HepG2 (cell line): ENCODE measurements around the gene SVOPL. TPM values are rescaled to one million over a fixed set of nuclear protein-coding genes. Genes with fewer than 3 reads are reported as not detected.

Experiments
- ATAC-seq: fragments of 200-7000 bp; cut with Tn5 transposase; 3 replicates; pipeline ENCODE4 v1.9.1; 2020; ENCODE audit warnings: mild to moderate bottlenecking, moderate library complexity
- BruUV-seq: library from RNA; stranded (reverse); fragments of 400-500 nt; replicated peaks from 2 replicates; lab custom pipeline; 2021; lab: Mats Ljungman, UMichigan
- CTCF ChIA-PET: fragments of 300-600 bp; formaldehyde crosslinking; extraction: SDS; loops from one replicate; lab custom pipeline; 2021; ENCODE audit warnings: low total read pairs, inconsistent platforms, low intra/inter-chr PET ratio; lab: Yijun Ruan, JAX
- POLR2A ChIA-PET: fragments of 350-600 bp; sonication (Branson Sonifier 250); formaldehyde crosslinking; loops from one replicate; lab custom pipeline; 2020; ENCODE audit warnings: antibody characterized with exemption, inconsistent platforms; lab: Yijun Ruan, JAX
- DNase-seq: peaks from one replicate; pipeline ENCODE4 v3.0.0-alpha.2; 2015; ENCODE audit warnings: low spot score
- FAIRE-seq: peaks from 3 replicates; lab custom pipeline; 2011; peaks lifted over from hg19 to GRCh38; lab: Jason Lieb, UNC
- H2AFZ ChIP-seq: one replicate; pipeline ENCODE4 v1.6.1; 2011; ENCODE audit warnings: low read length, inconsistent platforms
- H3K27ac ChIP-seq: fragments of 300-600 bp; 3 replicates; pipeline ENCODE4 v1.8.0; 2011; ENCODE audit warnings: mixed run types, mild to moderate bottlenecking, mixed read lengths, low read length, inconsistent platforms; ENCODE audit not compliant: insufficient read depth; ENCODE audit errors: extremely low read length
- H3K27me3 ChIP-seq, 2 experiments: fragments of 200-600 bp in 1 of 2; 2 replicates in 1 of 2; 3 replicates in 1 of 2; pipeline versions ENCODE4 v1.6.0 to v1.8.0; 2011; ENCODE audit warnings: low read length in 2 of 2, mild to moderate bottlenecking in 2 of 2, moderate library complexity in 2 of 2, inconsistent platforms in 1 of 2; ENCODE audit not compliant: insufficient read depth in 2 of 2, control insufficient read depth in 1 of 2
- H3K36me3 ChIP-seq, 2 experiments: fragments of 200-600 bp in 1 of 2; replicated peaks in 1 of 2; 2 replicates in 1 of 2; 3 replicates in 1 of 2; pipeline versions ENCODE4 v1.5.1 to v1.8.0; 2011; ENCODE audit warnings: low read length in 2 of 2, inconsistent platforms in 1 of 2; ENCODE audit not compliant: insufficient read depth in 2 of 2, control insufficient read depth in 1 of 2
- H3K4me1 ChIP-seq: 2 replicates; pipeline ENCODE4 v1.5.1; 2012; ENCODE audit warnings: low read length, inconsistent platforms; ENCODE audit not compliant: insufficient read depth
- H3K4me2 ChIP-seq: 2 replicates; pipeline ENCODE4 v1.6.0; 2011; ENCODE audit warnings: low read depth, low read length, inconsistent platforms
- H3K4me3 ChIP-seq, 3 experiments: fragments of 200-600 bp in 1 of 3; sonication (generic), shearing (Covaris generic) in 1 of 3; replicated peaks in 1 of 3; 2 replicates each; pipeline ENCODE4 v1.5.1; 2011 to 2016; ENCODE audit warnings: low read length in 3 of 3, inconsistent platforms in 2 of 3, low read depth in 2 of 3, mild to moderate bottlenecking in 2 of 3, control low read depth in 1 of 3, mixed read lengths in 1 of 3; ENCODE audit not compliant: insufficient read depth in 1 of 3
- H3K79me2 ChIP-seq: one replicate; pipeline ENCODE4 v1.6.1; 2011; ENCODE audit warnings: low read length, inconsistent platforms; ENCODE audit not compliant: insufficient read depth
- H3K9ac ChIP-seq: 2 replicates; pipeline ENCODE4 v1.6.0; 2011; ENCODE audit warnings: mild to moderate bottlenecking, low read depth, low read length, inconsistent platforms; ENCODE audit not compliant: insufficient read depth
- H3K9me3 ChIP-seq: 2 replicates; pipeline ENCODE4 v1.5.1; 2012; ENCODE audit warnings: mild to moderate bottlenecking, low read length
- H4K20me1 ChIP-seq: 2 replicates; pipeline ENCODE4 v1.6.0; 2011; ENCODE audit warnings: inconsistent platforms, mild to moderate bottlenecking, low read length, moderate library complexity; ENCODE audit not compliant: insufficient read depth
- CBFB ChIP-seq: sonication (generic); formaldehyde crosslinking; IDR thresholded peaks from 2 replicates; pipeline ENCODE4 v1.4.0; 2020; ENCODE audit warnings: missing genetic modification reagents
- CEBPG ChIP-seq: IDR thresholded peaks from 2 replicates; pipeline ENCODE4 v1.6.1; 2016
- HDAC1 ChIP-seq: sonication (generic); formaldehyde crosslinking; IDR thresholded peaks from 2 replicates; pipeline ENCODE4 v1.5.1; 2020; ENCODE audit warnings: mild to moderate bottlenecking, missing genetic modification reagents
- KDM6A ChIP-seq: IDR thresholded peaks from 2 replicates; pipeline ENCODE4 v1.6.1; 2016; ENCODE audit warnings: low read depth
- KMT2A ChIP-seq: sonication (generic); formaldehyde crosslinking; IDR thresholded peaks from 2 replicates; pipeline ENCODE4 v1.4.0; 2020; ENCODE audit warnings: missing genetic modification reagents
- NR2C2 ChIP-seq: sonication (generic); formaldehyde crosslinking; IDR thresholded peaks from 2 replicates; pipeline ENCODE4 v1.4.0; 2020; ENCODE audit warnings: missing genetic modification reagents, mild to moderate bottlenecking, moderate library complexity, borderline replicate concordance
- RXRB ChIP-seq: IDR thresholded peaks from 2 replicates; pipeline ENCODE4 v1.6.1; 2016; ENCODE audit warnings: borderline replicate concordance, missing genetic modification reagents, missing compliant biosample characterization
- TGIF2 ChIP-seq: IDR thresholded peaks from 2 replicates; pipeline ENCODE4 v1.6.1; 2016; ENCODE audit warnings: control low read depth, missing compliant biosample characterization
- ZFP90 ChIP-seq: sonication (generic); formaldehyde crosslinking; IDR thresholded peaks from 2 replicates; pipeline ENCODE4 v1.8.0; 2022; ENCODE audit warnings: missing genetic modification reagents, mild to moderate bottlenecking, inconsistent platforms, borderline replicate concordance
- ZNF446 ChIP-seq: sonication (generic); formaldehyde crosslinking; IDR thresholded peaks from 2 replicates; pipeline ENCODE4 v1.5.0; 2020; ENCODE audit warnings: mild to moderate bottlenecking, missing genetic modification reagents
- ZNF451 ChIP-seq: sonication (generic); formaldehyde crosslinking; IDR thresholded peaks from 2 replicates; pipeline ENCODE4 v1.5.0; 2020; ENCODE audit warnings: mild to moderate bottlenecking, missing genetic modification reagents
- ZNF468 ChIP-seq: sonication (generic); formaldehyde crosslinking; IDR thresholded peaks from 2 replicates; pipeline ENCODE4 v1.8.0; 2022; ENCODE audit warnings: mild to moderate bottlenecking, moderate library complexity, missing genetic modification reagents
- ZNF547 ChIP-seq: sonication (generic); formaldehyde crosslinking; IDR thresholded peaks from 2 replicates; pipeline ENCODE4 v1.5.1; 2020; ENCODE audit warnings: mild to moderate bottlenecking, missing genetic modification reagents
- ZNF816 ChIP-seq: sonication (generic); formaldehyde crosslinking; IDR thresholded peaks from 2 replicates; pipeline ENCODE4 v1.8.0; 2022; ENCODE audit warnings: missing genetic modification reagents, mild to moderate bottlenecking, borderline replicate concordance
- WGBS: methylation state at CpG from one replicate; pipeline ENCODE4 v1.1.6; 2017; ENCODE audit warnings: low lambda C conversion rate; 5-methylcytosine and 5-hydroxymethylcytosine counted together
- in situ Hi-C: cut with HindIII; loops from 2 replicates; pipeline ENCODE4 v1.10.0; 2017; ENCODE audit warnings: low pct_unique_long_range_greater_than_20kb; ENCODE audit not compliant: extremely low pct_ligation_motif_present
- intact Hi-C: fragments of 100-400 bp; cut with micrococcal nuclease; formaldehyde crosslinking; loops from one replicate; pipeline ENCODE4 v1.10.0; 2022; ENCODE audit not compliant: unreplicated experiment
- polyA plus RNA-seq, 8 experiments: library from polyadenylated mRNA; depleted of rRNA in 3 of 8; stranded (reverse) in 7 of 8; unstranded in 1 of 8; fragments of >200 nt; fragmentation: Illumina TruSeq in 4 of 8; extraction: Trizol in 4 of 8; gene quantifications; 2 replicates each; pipeline versions ENCODE4 v1.2.1 to v1.2.3, GENCODE V29; 2011 to 2016; ENCODE audit warnings: low read depth in 4 of 8, missing spikeins in 1 of 8, mixed read lengths in 1 of 8; ENCODE audit not compliant: insufficient read depth in 1 of 8
- total RNA-seq, 5 experiments: library from RNA; depleted of rRNA; stranded (reverse); fragments of >200 nt; fragmentation: Illumina TruSeq; extraction: Trizol; gene quantifications; 2 replicates each; pipeline ENCODE4 v1.2.3, GENCODE V29; 2016; ENCODE audit warnings: low read depth in 1 of 5
- TF ChIP-seq, protein P1 (sequence below): sonication (generic); formaldehyde crosslinking; IDR thresholded peaks from 2 replicates; pipeline ENCODE4 v1.4.0; 2020; ENCODE audit warnings: missing genetic modification reagents, borderline replicate concordance
- TF ChIP-seq, protein P2 (sequence below): sonication (generic); formaldehyde crosslinking; IDR thresholded peaks from 2 replicates; pipeline ENCODE4 v1.4.0; 2020; ENCODE audit warnings: missing genetic modification reagents, borderline replicate concordance
- TF ChIP-seq, protein P3 (sequence below): sonication (generic); formaldehyde crosslinking; IDR thresholded peaks from 2 replicates; pipeline ENCODE4 v1.4.0; 2020; ENCODE audit warnings: missing genetic modification reagents, mild to moderate bottlenecking, borderline replicate concordance
- TF ChIP-seq, protein P4 (sequence below): sonication (generic); formaldehyde crosslinking; IDR thresholded peaks from 2 replicates; pipeline ENCODE4 v1.8.1; 2023; ENCODE audit warnings: mild to moderate bottlenecking, missing genetic modification reagents, borderline replicate concordance

Gene SVOPL
- total and polyA plus RNA-seq, 2 of the 13 experiments (the other 11 are each of a cell fraction or from before 2014, with no cell fraction given) = not detected

GRCh38 chr7:138565451-138566114 is 135.6 kb downstream of the SVOPL start:
- Histone ChIP-seq H3K9ac (peak overlapping the region; percentile 48), H3K4me3 (0 out of 6 replicates have a peak overlapping the region, but pooled peaks of 1 of the 3 experiments have one; percentile 34), H4K20me1 (no peaks in the 10 kb centered on the region; the same call in 1 of the 2 replicates), H3K4me2 (peak overlapping the region; percentile 56), H3K27me3 (no peaks in the 10 kb centered on the region), H3K9me3 (peaks cover 13% of the 10 kb centered on the region; the same call in 1 of the 2 replicates), H2AFZ (no peak overlapping the region), H3K79me2 (peaks cover 1% of the 10 kb centered on the region), H3K27ac (peak overlapping the region; percentile 92), H3K36me3 (peaks cover 37 to 84% of the 10 kb centered on the region in 2 experiments), H3K4me1 (peaks cover 70% of the 10 kb centered on the region)
- WGBS = 56% methylated on average over 8 of the region's 8 CpGs
- DNase-seq (peak; percentile 98), ATAC-seq (peak; percentile 82), FAIRE-seq (peak; percentile 96)
- in situ Hi-C loops (no loop called here), intact Hi-C loops (no loop called here)
- ChIA-PET POLR2A (interaction anchor here (0.6 to 2.1 kb wide), 14 partner anchors 9 to 414 kb away, joined by 3 to 11 read pairs (median 4); partner anchors contain the start of gene TRIM24), CTCF (no interaction called here)
- BruUV-seq = TSS peak; percentile 7
- 0 out of 2 replicates have a peak, but pooled peaks have one; percentile 50 for TF ChIP-seq ZFP90 (CRISPR knock-in tag)
- 0 out of 2 replicates have a peak, but pooled peaks have one; percentile 33 for TF ChIP-seq CBFB (CRISPR knock-in tag)
- peak; percentile 91 for TF ChIP-seq RXRB (CRISPR knock-in tag)
- TF ChIP-seq, protein P1, sequence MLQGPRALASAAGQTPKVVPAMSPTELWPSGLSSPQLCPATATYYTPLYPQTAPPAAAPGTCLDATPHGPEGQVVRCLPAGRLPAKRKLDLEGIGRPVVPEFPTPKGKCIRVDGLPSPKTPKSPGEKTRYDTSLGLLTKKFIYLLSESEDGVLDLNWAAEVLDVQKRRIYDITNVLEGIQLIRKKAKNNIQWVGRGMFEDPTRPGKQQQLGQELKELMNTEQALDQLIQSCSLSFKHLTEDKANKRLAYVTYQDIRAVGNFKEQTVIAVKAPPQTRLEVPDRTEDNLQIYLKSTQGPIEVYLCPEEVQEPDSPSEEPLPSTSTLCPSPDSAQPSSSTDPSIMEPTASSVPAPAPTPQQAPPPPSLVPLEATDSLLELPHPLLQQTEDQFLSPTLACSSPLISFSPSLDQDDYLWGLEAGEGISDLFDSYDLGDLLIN (CRISPR knock-in tag) = no peak
- TF ChIP-seq ZNF547 (CRISPR knock-in tag) = no peak
- peak; percentile 49; the same call in 1 of the 2 replicates for TF ChIP-seq ZNF816 (CRISPR knock-in tag)
- TF ChIP-seq ZNF446 (CRISPR knock-in tag) = 0 out of 2 replicates have a peak, but pooled peaks have one; percentile 52
- TF ChIP-seq ZNF451 (CRISPR knock-in tag) = no peak
- TF ChIP-seq, protein P2, sequence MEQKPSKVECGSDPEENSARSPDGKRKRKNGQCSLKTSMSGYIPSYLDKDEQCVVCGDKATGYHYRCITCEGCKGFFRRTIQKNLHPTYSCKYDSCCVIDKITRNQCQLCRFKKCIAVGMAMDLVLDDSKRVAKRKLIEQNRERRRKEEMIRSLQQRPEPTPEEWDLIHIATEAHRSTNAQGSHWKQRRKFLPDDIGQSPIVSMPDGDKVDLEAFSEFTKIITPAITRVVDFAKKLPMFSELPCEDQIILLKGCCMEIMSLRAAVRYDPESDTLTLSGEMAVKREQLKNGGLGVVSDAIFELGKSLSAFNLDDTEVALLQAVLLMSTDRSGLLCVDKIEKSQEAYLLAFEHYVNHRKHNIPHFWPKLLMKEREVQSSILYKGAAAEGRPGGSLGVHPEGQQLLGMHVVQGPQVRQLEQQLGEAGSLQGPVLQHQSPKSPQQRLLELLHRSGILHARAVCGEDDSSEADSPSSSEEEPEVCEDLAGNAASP (CRISPR knock-in tag) = peak; percentile 85
- peak; percentile 69; the same call in 1 of the 2 replicates for TF ChIP-seq TGIF2 (CRISPR knock-in tag)
- TF ChIP-seq, protein P3, sequence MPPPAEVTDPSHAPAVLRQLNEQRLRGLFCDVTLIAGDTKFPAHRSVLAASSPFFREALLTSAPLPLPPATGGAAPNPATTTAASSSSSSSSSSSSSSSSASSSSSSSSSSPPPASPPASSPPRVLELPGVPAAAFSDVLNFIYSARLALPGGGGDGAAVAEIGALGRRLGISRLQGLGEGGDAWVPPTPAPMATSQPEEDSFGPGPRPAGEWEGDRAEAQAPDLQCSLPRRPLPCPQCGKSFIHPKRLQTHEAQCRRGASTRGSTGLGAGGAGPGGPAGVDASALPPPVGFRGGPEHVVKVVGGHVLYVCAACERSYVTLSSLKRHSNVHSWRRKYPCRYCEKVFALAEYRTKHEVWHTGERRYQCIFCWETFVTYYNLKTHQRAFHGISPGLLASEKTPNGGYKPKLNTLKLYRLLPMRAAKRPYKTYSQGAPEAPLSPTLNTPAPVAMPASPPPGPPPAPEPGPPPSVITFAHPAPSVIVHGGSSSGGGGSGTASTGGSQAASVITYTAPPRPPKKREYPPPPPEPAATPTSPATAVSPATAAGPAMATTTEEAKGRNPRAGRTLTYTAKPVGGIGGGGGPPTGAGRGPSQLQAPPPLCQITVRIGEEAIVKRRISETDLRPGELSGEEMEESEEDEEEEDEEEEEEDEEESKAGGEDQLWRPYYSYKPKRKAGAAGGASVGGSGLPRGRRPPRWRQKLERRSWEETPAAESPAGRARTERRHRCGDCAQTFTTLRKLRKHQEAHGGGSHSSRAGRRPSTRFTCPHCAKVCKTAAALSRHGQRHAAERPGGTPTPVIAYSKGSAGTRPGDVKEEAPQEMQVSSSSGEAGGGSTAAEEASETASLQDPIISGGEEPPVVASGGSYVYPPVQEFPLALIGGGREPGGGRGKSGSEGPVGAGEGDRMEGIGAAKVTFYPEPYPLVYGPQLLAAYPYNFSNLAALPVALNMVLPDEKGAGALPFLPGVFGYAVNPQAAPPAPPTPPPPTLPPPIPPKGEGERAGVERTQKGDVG = 0 out of 2 replicates have a peak, but pooled peaks have one; percentile 39
- no peak for TF ChIP-seq ZNF468 (CRISPR knock-in tag)
- peak; percentile 54 for TF ChIP-seq HDAC1
- TF ChIP-seq, protein P4, sequence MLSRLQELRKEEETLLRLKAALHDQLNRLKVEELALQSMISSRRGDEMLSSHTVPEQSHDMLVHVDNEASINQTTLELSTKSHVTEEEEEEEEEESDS (CRISPR knock-in tag) = 0 out of 2 replicates have a peak, but pooled peaks have one; percentile 53
- peak; percentile 97 for TF ChIP-seq CEBPG
- peak; percentile 56; the same call in 1 of the 2 replicates for TF ChIP-seq KMT2A
- TF ChIP-seq NR2C2 = peak; percentile 72
- peak; percentile 71 for TF ChIP-seq KDM6A (CRISPR knock-in tag)
